Breast epithelium (tissue), 4 donors: ENCODE results near the gene SHH. TPM values are rescaled to one million over a fixed set of nuclear protein-coding genes. Genes with fewer than 3 reads are reported as not detected.

Experiments used
- DNase-seq, 2 donors: peaks; one replicate each; pipeline ENCODE4 v3.0.0-alpha.2; 2019; ENCODE audit warnings: low spot score in 2 of 2
- H3K27ac ChIP-seq, 2 donors: fragments of 200-600 bp; sonication (generic) in 1 of 2; one replicate each; pipeline ENCODE4 v1.5.1; 2016 to 2019; ENCODE audit warnings: mild to moderate bottlenecking in 1 of 2
- H3K27me3 ChIP-seq, 2 donors: fragments of 200-600 bp; sonication (generic) in 1 of 2; one replicate each; pipeline versions ENCODE4 v1.5.1 to v1.6.0; 2017 to 2019; ENCODE audit warnings: control low read depth in 1 of 2, mild to moderate bottlenecking in 1 of 2
- H3K36me3 ChIP-seq: fragments of 200-600 bp; one replicate; pipeline ENCODE4 v1.5.1; 2019
- H3K4me1 ChIP-seq, 2 donors: fragments of 200-600 bp; sonication (generic); one replicate each; pipeline ENCODE4 v1.5.1; 2016 to 2019; ENCODE audit warnings: control low read depth in 1 of 2
- H3K4me3 ChIP-seq, 3 donors: fragments of 200-600 bp; sonication (generic); 1 replicate in 2 of 3; 2 replicates in 1 of 3; pipeline ENCODE4 v1.5.1; 2016 to 2019; ENCODE audit warnings: mild to moderate bottlenecking in 3 of 3, moderate library complexity in 2 of 3
- H3K9me3 ChIP-seq, 2 donors: fragments of 200-600 bp; sonication (generic) in 1 of 2; one replicate each; pipeline ENCODE4 v1.5.1; 2016 to 2019; ENCODE audit warnings: control low read depth in 1 of 2
- CTCF ChIP-seq, 3 donors: fragments of 450-650 bp; IDR thresholded peaks; one replicate each; pipeline ENCODE4 v1.5.1; 2016 to 2017; ENCODE audit warnings: antibody characterized with exemption in 3 of 3, mild to moderate bottlenecking in 3 of 3, moderate library complexity in 3 of 3
- POLR2A ChIP-seq: fragments of 450-650 bp; IDR thresholded peaks from one replicate; pipeline ENCODE4 v1.6.1; 2016; ENCODE audit warnings: antibody characterized with exemption, mild to moderate bottlenecking, moderate library complexity
- POLR2AphosphoS5 ChIP-seq, 3 donors: sonication (generic); formaldehyde crosslinking; IDR thresholded peaks; one replicate each; pipeline ENCODE4 v1.6.1; 2017; ENCODE audit warnings: antibody characterized with exemption in 3 of 3
- intact Hi-C: fragments of 100-400 bp; cut with DNase I; formaldehyde crosslinking; loops from one replicate; pipeline ENCODE4 v1.15.1; 2023; ENCODE audit warnings: low total_unique reads
- total RNA-seq, 3 donors: library from RNA; depleted of rRNA; stranded (reverse); fragments of >200 nt; gene quantifications; one replicate each; pipeline ENCODE4 v1.1.0, GENCODE V29; 2016

The SHH gene
- total RNA-seq, 3 donors from 2014 or later, result not detected

- intact Hi-C loops, result no loop called here
- TF ChIP-seq POLR2A, result no peak
- TF ChIP-seq POLR2AphosphoS5 (IDR thresholded peaks at IDR 0.05), result no peak
- TF ChIP-seq CTCF (IDR thresholded peaks at IDR 0.05), result no peak
- H3K36me3 ChIP-seq, result no peaks in the 10 kb centered on the region
- DNase-seq, result no peak
- no peaks in the 10 kb centered on the region for H3K27me3 ChIP-seq
- H3K4me3 ChIP-seq, result peak overlapping the region; percentile 38 to 73 (median 51)
- H3K9me3 ChIP-seq, result no peaks in the 10 kb centered on the region
- no peaks in the 10 kb centered on the region for H3K4me1 ChIP-seq
- H3K27ac ChIP-seq, result peak overlapping the region in 1 of 2 donors; percentile 5
Observed at GRCh38 chr7:155787171-155787851, 25.0 kb downstream of the SHH start.

DNA sequence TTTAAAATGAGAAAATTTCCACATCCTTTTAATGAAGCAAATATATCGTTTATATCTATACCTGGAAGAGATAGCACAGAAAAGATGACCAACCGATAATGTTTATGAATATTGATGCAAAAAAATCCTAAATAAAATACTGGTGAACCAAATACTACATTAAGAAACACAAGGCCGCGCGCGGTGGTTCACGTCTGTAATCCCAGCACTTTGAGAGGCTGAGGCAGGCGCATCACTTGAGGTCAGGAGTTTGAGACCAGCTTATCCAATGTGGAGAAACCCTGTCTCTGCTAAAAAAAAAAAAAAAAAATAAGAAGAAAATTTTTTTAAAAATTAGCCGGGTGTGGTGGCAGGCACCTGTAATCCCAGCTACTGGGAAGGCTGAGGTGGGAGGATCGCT is 25.8 kb downstream of the SHH start:
- no peak for DNase-seq
- no peaks in the 10 kb centered on the region for H3K9me3 ChIP-seq
- intact Hi-C loops, result no loop called here
- no peak overlapping the region for H3K4me3 ChIP-seq
- H3K4me1 ChIP-seq, result no peaks in the 10 kb centered on the region
- TF ChIP-seq POLR2A (no peak), CTCF (IDR thresholded peaks at IDR 0.05) (no peak)
- H3K36me3 ChIP-seq, result no peaks in the 10 kb centered on the region
- H3K27ac ChIP-seq, result no peak overlapping the region
- no peaks in the 10 kb centered on the region for H3K27me3 ChIP-seq

GRCh38 chr7:155785536-155785935 is 26.7 kb downstream of the SHH start:
- Histone ChIP-seq H3K9me3 (no peaks in the 10 kb centered on the region), H3K27ac (no peak overlapping the region), H3K36me3 (no peaks in the 10 kb centered on the region), H3K4me3 (no peak overlapping the region), H3K4me1 (no peaks in the 10 kb centered on the region), H3K27me3 (no peaks in the 10 kb centered on the region)
- DNase-seq, result no peak
- intact Hi-C loops, result no loop called here
- TF ChIP-seq POLR2A, result no peak

GRCh38 chr7:155782466-155782865 is 29.8 kb downstream of the SHH start:
- no peaks in the 10 kb centered on the region for H3K4me1 ChIP-seq
- no peak overlapping the region for H3K27ac ChIP-seq
- no peaks in the 10 kb centered on the region for H3K9me3 ChIP-seq
- no peak overlapping the region for H3K4me3 ChIP-seq
- H3K27me3 ChIP-seq, result no peaks in the 10 kb centered on the region
- H3K36me3 ChIP-seq, result no peaks in the 10 kb centered on the region
- TF ChIP-seq POLR2A (no peak), CTCF (IDR thresholded peaks at IDR 0.05) (no peak), POLR2AphosphoS5 (IDR thresholded peaks at IDR 0.05) (no peak)
- no peak for DNase-seq
- intact Hi-C loops, result no loop called here

DNA sequence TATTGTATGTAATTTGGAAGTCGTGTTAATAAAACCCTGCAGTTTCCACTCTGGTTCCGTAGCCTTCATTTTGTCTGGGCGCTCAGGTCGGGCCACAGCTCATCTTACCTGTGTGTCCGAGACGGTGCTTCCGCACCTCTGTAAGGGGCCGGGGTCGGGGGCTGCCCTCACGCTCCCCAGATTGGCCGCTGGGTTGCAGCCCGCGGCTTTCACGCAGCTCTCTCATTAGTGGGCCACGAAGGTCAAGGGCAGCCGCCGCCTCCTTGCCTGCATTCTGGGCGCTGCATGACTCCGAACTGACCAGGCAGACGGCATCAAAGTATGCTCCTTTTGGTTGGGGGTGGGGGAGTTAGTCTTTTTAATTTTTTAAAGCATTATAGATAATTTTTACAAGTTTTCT is 30.8 kb downstream of the SHH start:
- Histone ChIP-seq H3K36me3 (no peaks in the 10 kb centered on the region), H3K27me3 (no peaks in the 10 kb centered on the region), H3K4me3 (no peak overlapping the region), H3K4me1 (no peaks in the 10 kb centered on the region), H3K27ac (no peak overlapping the region), H3K9me3 (no peaks in the 10 kb centered on the region)
- intact Hi-C loops, result no loop called here
- TF ChIP-seq CTCF (IDR thresholded peaks at IDR 0.05), result no peak
- no peak for DNase-seq

- Histone ChIP-seq H3K9me3 (no peaks in the 10 kb centered on the region), H3K27ac (no peak overlapping the region), H3K4me3 (no peak overlapping the region), H3K4me1 (no peaks in the 10 kb centered on the region), H3K27me3 (no peaks in the 10 kb centered on the region), H3K36me3 (no peaks in the 10 kb centered on the region)
- no peak for TF ChIP-seq CTCF (IDR thresholded peaks at IDR 0.05)
- TF ChIP-seq POLR2A, result no peak
- TF ChIP-seq POLR2AphosphoS5 (IDR thresholded peaks at IDR 0.05), result no peak
- intact Hi-C loops, result no loop called here
- DNase-seq, result no peak
Observed at GRCh38 chr7:155780884-155781283, 31.4 kb downstream of the SHH start.
